Rectal smooth muscle tissue (tissue), 1 donor: ENCODE results near the gene TMEM255A.

Experiments
- H3K27ac ChIP-seq: one replicate; pipeline ENCODE4 v1.7.0; 2013; ENCODE audit warnings: low read depth, low read length, inconsistent platforms
- H3K27me3 ChIP-seq: one replicate; pipeline ENCODE4 v1.7.0; 2013; ENCODE audit warnings: low read length; ENCODE audit not compliant: control insufficient read depth, insufficient read depth
- H3K36me3 ChIP-seq: one replicate; pipeline ENCODE4 v1.7.0; 2013; ENCODE audit warnings: low read length; ENCODE audit not compliant: control insufficient read depth, insufficient read depth
- H3K4me1 ChIP-seq: one replicate; pipeline ENCODE4 v1.7.0; 2013; ENCODE audit warnings: low read length; ENCODE audit not compliant: control insufficient read depth, insufficient read depth
- H3K4me3 ChIP-seq: one replicate; pipeline ENCODE4 v1.7.0; 2013; ENCODE audit warnings: low read length
- H3K9ac ChIP-seq: one replicate; pipeline ENCODE4 v1.7.0; 2013; ENCODE audit warnings: low read length

The TMEM255A gene

GRCh38 chrX:120302434-120302833, 8.8 kb downstream of the TMEM255A start:
- H3K36me3 ChIP-seq: no peaks in the 10 kb centered on the region
- H3K4me3 ChIP-seq: no peak overlapping the region
- peaks cover 2% of the 10 kb centered on the region for H3K27me3 ChIP-seq
- no peak overlapping the region for H3K9ac ChIP-seq
- no peak overlapping the region for H3K27ac ChIP-seq
- no peaks in the 10 kb centered on the region for H3K4me1 ChIP-seq

GRCh38 chrX:120301960-120302359, 9.3 kb downstream of the TMEM255A start:
- H3K27me3 ChIP-seq: peaks cover 2% of the 10 kb centered on the region

GRCh38 chrX:120301497-120301896, 9.8 kb downstream of the TMEM255A start:
- no peak overlapping the region for H3K4me3 ChIP-seq
- no peak overlapping the region for H3K9ac ChIP-seq
- no peak overlapping the region for H3K27ac ChIP-seq
- H3K27me3 ChIP-seq: peaks cover 2% of the 10 kb centered on the region
- H3K4me1 ChIP-seq: no peaks in the 10 kb centered on the region
- H3K36me3 ChIP-seq: no peaks in the 10 kb centered on the region

More at GRCh38 chrX:120301960-120302359, 9.3 kb downstream of the TMEM255A start:
- Histone ChIP-seq H3K9ac (no peak overlapping the region), H3K27ac (no peak overlapping the region), H3K36me3 (no peaks in the 10 kb centered on the region), H3K4me3 (no peak overlapping the region), H3K4me1 (no peaks in the 10 kb centered on the region)

- Histone ChIP-seq H3K4me3 (no peak overlapping the region), H3K27ac (no peak overlapping the region), H3K36me3 (no peaks in the 10 kb centered on the region), H3K4me1 (no peaks in the 10 kb centered on the region), H3K9ac (no peak overlapping the region), H3K27me3 (peaks cover 2% of the 10 kb centered on the region)
These were observed 11.3 kb downstream of the TMEM255A start for GRCh38 chrX:120299928-120300327.

- Histone ChIP-seq H3K27ac (no peak overlapping the region), H3K9ac (no peak overlapping the region), H3K36me3 (no peaks in the 10 kb centered on the region), H3K4me1 (no peaks in the 10 kb centered on the region), H3K4me3 (no peak overlapping the region), H3K27me3 (no peaks in the 10 kb centered on the region)
These were observed 13.3 kb downstream of the TMEM255A start for GRCh38 chrX:120297923-120298322.

- Histone ChIP-seq H3K27me3 (no peaks in the 10 kb centered on the region), H3K4me3 (no peak overlapping the region), H3K27ac (no peak overlapping the region), H3K4me1 (no peaks in the 10 kb centered on the region), H3K36me3 (no peaks in the 10 kb centered on the region), H3K9ac (no peak overlapping the region)
These were observed 16.6 kb downstream of the TMEM255A start for GRCh38 chrX:120294651-120295050.

GRCh38 chrX:120293015-120293414, 18.2 kb downstream of the TMEM255A start:
- Histone ChIP-seq H3K4me3 (no peak overlapping the region), H3K9ac (no peak overlapping the region), H3K36me3 (no peaks in the 10 kb centered on the region), H3K4me1 (no peaks in the 10 kb centered on the region), H3K27me3 (no peaks in the 10 kb centered on the region), H3K27ac (no peak overlapping the region)

- H3K4me3 ChIP-seq: no peak overlapping the region
- no peak overlapping the region for H3K9ac ChIP-seq
- no peaks in the 10 kb centered on the region for H3K36me3 ChIP-seq
- H3K27me3 ChIP-seq: no peaks in the 10 kb centered on the region
- no peaks in the 10 kb centered on the region for H3K4me1 ChIP-seq
- no peak overlapping the region for H3K27ac ChIP-seq
These were observed 20.1 kb downstream of the TMEM255A start for GRCh38 chrX:120291211-120291610.

GRCh38 chrX:120290107-120290506, 21.2 kb downstream of the TMEM255A start:
- Histone ChIP-seq H3K27me3 (no peaks in the 10 kb centered on the region), H3K4me1 (no peaks in the 10 kb centered on the region), H3K9ac (no peak overlapping the region), H3K27ac (no peak overlapping the region), H3K4me3 (no peak overlapping the region), H3K36me3 (no peaks in the 10 kb centered on the region)

GRCh38 chrX:120287513-120288112, 23.6 kb downstream of the TMEM255A start:
- no peaks in the 10 kb centered on the region for H3K27me3 ChIP-seq
- no peak overlapping the region for H3K9ac ChIP-seq
- no peak overlapping the region for H3K4me3 ChIP-seq
- no peaks in the 10 kb centered on the region for H3K4me1 ChIP-seq
- no peak overlapping the region for H3K27ac ChIP-seq
- H3K36me3 ChIP-seq: no peaks in the 10 kb centered on the region

GRCh38 chrX:120286733-120287512, 24.3 kb downstream of the TMEM255A start:
- Histone ChIP-seq H3K4me3 (no peak overlapping the region), H3K9ac (no peak overlapping the region), H3K27ac (no peak overlapping the region), H3K36me3 (no peaks in the 10 kb centered on the region), H3K4me1 (no peaks in the 10 kb centered on the region), H3K27me3 (no peaks in the 10 kb centered on the region)

GRCh38 chrX:120282697-120283096, 28.6 kb downstream of the TMEM255A start:
- no peaks in the 10 kb centered on the region for H3K27me3 ChIP-seq
- no peak overlapping the region for H3K4me3 ChIP-seq
- no peaks in the 10 kb centered on the region for H3K36me3 ChIP-seq
- no peaks in the 10 kb centered on the region for H3K4me1 ChIP-seq
- no peak overlapping the region for H3K9ac ChIP-seq
- H3K27ac ChIP-seq: no peak overlapping the region

GRCh38 chrX:120281761-120282160, 29.5 kb downstream of the TMEM255A start:
- no peak overlapping the region for H3K27ac ChIP-seq
- H3K27me3 ChIP-seq: no peaks in the 10 kb centered on the region
- H3K36me3 ChIP-seq: no peaks in the 10 kb centered on the region
- H3K4me3 ChIP-seq: no peak overlapping the region
- no peaks in the 10 kb centered on the region for H3K4me1 ChIP-seq
- H3K9ac ChIP-seq: no peak overlapping the region
